ENCODE measurements around the gene HOXD3. TPM values are rescaled to one million over a fixed set of nuclear protein-coding genes. Genes with fewer than 3 reads are reported as not detected.

The HOXD3 gene
- total RNA-seq, 2 donors from 2014 or later = 3.8 to 9.5 TPM

DNA sequence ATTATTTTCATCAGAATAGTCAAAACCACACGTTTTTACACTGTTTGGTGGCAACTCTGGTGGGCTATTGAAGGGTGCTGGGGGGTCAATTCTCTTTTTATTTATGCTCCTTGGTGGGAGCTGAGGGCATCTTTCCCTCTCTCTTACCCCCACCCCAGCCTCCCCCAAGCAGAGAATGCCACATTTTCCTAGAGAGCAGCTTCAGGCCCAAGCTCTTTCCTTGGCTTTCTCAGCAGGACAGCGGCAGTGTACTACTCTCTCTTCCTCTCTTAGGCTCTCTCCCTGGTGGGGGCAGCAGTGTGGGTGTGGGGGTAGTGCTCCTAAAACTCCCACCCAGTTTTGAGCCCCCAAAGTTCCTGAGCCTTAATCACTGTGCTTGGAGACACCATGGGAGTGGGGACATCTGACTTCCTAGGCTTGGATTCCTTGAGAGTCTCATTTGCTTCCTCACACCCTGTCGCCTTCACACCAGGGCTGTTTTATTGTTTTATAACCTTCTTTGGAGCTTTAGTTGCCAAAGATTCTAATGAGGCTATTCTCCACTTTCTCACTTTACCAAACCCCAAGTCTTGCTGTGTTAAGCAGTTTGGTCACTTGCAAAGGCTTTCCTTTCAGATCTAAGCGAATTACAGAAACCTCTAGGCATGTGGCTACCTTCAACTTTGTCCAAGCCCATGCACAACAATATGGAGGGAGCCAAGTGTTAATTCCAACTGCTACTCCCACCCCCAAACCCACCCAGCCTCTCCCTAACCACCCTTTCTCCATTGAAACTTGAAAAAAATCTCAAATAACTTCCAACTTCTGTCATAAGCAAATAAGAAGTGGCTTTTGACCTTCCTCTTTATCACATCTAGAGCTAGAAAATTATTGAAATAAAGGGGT, 11.8 kb upstream of the HOXD3 start:
- ATAC-seq (peak; percentile 68), DNase-seq (peak in 1 of 2 donors; percentile 11)
- intact Hi-C loops (cut with DNase I, micrococcal nuclease) = loop anchor here (10.0 kb wide), 3 partner anchors 119 to 409 kb away; partner anchors contain the start of gene MTX2 (in 1 of the 2)

DNA sequence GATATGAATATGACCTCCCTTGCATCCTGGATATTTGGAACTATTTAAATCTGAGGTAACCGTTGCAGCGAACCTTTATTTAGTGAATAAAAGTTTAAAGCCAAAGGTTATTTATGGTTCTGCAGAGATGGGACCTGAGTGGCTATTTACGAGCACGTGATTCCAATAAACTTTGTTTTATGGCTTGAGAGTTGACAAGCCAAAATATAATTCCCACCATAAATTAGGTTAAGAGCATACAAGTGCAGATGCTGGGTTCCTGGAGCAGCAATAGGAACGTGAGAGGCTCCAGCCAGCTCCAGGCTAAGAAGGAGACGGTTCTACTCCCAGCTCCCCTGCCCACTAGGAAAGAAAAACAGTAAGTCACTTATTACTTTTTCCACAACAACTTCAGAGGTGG, 11.0 kb upstream of the HOXD3 start:
- ATAC-seq (peak; percentile 86), DNase-seq (peak in 1 of 2 donors; percentile 34)
- intact Hi-C loops (cut with DNase I, micrococcal nuclease) = loop anchor here (10.0 kb wide), 3 partner anchors 119 to 409 kb away; partner anchors contain the start of gene MTX2 (in 1 of the 2)

DNA sequence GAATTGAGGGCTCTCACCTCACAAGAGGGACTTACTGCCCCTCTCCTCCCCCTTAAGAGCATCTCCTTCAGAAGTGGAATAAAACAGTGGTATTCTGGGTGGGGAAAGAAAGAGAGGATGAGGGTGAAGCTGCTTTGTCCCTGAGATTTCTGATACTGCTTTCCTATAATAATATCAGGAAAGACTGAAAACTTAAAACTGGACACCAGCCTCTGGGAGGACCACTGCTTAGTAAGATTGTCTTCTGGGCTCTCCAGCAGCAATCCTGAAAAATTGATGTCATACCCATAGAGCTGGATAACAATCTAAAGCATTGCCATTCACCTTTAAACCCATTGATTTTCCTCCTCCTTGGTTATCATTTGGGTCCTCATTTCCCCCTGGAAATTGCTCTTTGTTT, 10.5 kb upstream of the HOXD3 start:
- intact Hi-C loops (cut with DNase I, micrococcal nuclease) = loop anchor here (10.0 kb wide), 3 partner anchors 118 to 408 kb away; partner anchors contain the start of gene MTX2 (in 1 of the 2)
- DNase-seq (no peak), ATAC-seq (no peak)

DNA sequence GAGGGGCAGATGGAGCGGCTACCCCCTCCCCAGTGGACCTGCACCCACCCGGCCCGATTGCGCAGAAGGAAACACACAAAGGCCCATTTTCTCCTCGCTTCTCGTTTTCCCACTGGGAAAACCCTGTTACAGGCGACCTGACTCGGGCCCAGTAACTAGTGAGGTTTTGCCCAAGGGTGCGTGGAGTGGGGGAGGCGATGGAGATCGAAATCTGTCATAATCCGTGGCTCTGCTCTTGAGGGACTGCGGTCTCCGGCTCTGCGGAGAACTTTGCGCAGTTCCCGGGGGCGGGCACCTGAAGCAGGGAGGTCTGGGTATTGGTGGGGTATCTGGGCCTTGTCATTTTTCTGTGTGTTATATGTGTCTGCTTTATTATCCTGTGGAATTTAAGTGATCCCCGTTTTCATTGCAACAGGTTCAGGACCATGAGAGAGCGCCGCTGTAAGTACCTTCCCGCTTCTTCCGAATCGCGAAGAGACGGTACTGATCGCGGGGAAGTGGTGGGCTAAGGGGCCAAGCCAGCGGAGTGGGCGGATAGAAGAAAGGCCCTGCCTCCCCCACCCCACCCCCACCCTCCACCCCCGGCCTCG, 9.8 kb upstream of the HOXD3 start:
- DNase-seq (no peak), ATAC-seq (no peak)
- intact Hi-C loops (cut with DNase I, micrococcal nuclease) = loop anchor here (10.0 kb wide), 3 partner anchors 117 to 407 kb away; partner anchors contain the start of gene MTX2 (in 1 of the 2)

DNA sequence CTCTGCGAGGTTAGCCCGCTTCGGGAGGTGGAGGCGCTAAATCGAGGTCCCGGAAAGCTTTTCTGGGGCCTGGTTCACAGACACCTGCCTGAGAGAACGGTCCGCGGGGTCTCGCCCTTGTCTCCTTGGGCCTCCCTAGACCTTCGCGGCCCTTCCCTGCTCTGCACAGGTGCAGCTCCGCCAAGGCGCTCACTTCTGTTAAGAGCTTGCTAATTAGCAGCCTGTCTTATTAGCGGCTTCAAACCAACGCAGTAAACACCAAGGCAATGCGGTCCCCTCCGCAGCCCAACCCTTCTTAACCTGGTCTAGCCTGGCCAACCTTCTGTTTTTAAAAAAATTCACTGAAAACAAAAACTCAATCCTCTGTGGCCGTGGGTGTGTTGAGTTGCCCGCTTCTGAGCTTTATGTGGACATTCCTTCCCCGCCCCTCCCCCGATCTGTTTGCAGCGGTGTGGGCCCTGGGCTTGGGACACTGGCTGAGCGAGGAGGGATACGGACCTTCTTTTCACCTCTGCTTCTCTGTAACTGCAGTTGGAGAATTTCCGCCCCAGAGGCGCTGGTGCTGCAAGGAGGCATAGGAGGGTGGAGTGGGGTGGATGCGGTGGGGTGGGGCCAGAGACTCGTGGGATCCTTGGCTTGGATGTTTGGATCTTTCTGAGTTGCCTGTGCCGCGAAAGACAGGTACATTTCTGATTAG, 9.2 kb upstream of the HOXD3 start:
- intact Hi-C loops (cut with DNase I, micrococcal nuclease) = loop anchor here (10.0 kb wide), 3 partner anchors 117 to 407 kb away; partner anchors contain the start of gene MTX2 (in 1 of the 2)
- ATAC-seq (no peak), DNase-seq (peak in 1 of 2 donors; percentile 45)

DNA sequence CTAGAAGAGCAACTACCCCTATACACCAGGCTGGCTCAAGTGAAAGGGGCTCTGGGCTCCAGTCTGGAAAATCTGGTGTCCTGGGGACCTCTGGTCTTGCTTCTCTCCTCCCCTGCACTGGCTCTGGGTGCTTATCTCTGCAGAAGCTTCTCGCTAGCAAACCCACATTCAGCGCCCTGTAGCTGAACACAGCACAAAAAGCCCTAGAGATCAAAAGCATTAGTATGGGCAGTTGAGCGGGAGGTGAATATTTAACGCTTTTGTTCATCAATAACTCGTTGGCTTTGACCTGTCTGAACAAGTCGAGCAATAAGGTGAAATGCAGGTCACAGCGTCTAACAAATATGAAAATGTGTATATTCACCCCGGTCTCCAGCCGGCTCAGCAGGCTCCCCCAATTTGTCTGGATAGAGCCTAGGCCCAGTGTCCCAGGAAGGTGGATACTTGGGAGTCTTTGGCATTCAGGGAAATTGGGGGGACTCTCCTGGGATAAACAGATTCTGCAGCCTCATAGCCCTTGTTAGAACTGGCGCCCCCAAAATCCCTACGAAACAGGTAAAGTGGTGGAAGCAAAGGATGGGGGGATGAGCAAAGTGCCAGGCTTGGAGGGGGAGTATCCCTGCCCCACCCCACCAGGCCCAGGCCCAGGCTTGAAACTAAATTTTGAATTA, 8.2 kb upstream of the HOXD3 start:
- no peak for ATAC-seq
- intact Hi-C loops (cut with DNase I, micrococcal nuclease) = loop anchor here (10.0 kb wide), 3 partner anchors 116 to 406 kb away; partner anchors contain the start of gene MTX2 (in 1 of the 2)
- DNase-seq = no peak

DNA sequence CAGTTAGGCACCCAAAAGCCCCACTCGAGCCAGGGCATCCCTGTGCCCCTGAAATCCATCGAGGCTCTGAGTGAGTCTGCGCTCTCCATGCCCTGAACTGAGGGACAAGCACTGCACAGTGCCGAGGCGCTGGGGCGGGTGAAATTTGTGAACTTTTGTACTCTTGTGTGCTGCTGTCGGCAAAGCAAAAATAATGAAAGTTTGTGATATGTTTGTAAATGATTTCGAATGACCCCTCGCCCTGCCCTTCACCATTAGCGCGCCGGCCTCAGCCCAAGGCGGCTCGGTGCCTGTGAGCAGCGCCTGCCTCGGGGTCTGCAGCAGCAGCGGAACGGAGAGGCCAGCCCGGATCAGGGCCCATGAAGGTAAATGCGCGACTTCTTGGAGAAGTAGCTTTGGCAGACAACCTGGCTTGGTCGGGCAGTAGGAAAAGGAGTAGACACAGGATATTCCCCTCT, 7.6 kb upstream of the HOXD3 start:
- DNase-seq (peak in 1 of 2 donors; percentile 8), ATAC-seq (no peak)
- intact Hi-C loops (cut with DNase I, micrococcal nuclease) = loop anchor here (10.0 kb wide), 3 partner anchors 115 to 405 kb away; partner anchors contain the start of gene MTX2 (in 1 of the 2)

DNA sequence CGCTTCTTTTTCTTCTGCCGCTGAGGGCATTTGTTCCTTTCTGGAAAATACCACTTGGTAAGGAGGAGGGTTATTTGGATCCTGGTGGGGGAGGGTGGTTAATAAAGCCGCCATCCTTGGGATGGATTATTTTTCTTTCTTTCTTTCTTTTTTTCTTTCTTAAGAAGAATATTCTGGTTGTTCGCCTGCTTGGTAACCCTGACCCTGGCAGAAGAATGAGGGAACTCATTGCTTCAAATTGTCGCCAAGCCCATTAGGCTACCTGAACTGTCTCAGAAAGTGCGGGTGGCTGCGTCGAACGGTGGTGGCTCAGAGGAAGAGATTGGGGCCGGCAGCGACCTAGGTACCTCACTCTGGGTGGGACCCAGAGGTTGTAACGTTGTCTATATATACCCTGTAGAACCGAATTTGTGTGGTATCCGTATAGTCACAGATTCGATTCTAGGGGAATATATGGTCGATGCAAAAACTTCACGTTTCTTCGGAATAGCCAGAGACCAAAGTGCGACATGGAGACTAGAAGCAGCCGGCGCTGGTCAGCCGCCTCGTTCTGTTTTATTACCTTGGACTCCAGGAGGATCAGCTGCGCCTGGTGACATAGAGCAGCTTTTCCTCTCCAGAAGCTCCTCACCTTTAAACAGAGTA, 7.0 kb upstream of the HOXD3 start:
- intact Hi-C loops (cut with DNase I, micrococcal nuclease) = loop anchor here (10.0 kb wide), 3 partner anchors 115 to 405 kb away; partner anchors contain the start of gene MTX2 (in 1 of the 2)
- DNase-seq = peak in 1 of 2 donors; percentile 19

DNA sequence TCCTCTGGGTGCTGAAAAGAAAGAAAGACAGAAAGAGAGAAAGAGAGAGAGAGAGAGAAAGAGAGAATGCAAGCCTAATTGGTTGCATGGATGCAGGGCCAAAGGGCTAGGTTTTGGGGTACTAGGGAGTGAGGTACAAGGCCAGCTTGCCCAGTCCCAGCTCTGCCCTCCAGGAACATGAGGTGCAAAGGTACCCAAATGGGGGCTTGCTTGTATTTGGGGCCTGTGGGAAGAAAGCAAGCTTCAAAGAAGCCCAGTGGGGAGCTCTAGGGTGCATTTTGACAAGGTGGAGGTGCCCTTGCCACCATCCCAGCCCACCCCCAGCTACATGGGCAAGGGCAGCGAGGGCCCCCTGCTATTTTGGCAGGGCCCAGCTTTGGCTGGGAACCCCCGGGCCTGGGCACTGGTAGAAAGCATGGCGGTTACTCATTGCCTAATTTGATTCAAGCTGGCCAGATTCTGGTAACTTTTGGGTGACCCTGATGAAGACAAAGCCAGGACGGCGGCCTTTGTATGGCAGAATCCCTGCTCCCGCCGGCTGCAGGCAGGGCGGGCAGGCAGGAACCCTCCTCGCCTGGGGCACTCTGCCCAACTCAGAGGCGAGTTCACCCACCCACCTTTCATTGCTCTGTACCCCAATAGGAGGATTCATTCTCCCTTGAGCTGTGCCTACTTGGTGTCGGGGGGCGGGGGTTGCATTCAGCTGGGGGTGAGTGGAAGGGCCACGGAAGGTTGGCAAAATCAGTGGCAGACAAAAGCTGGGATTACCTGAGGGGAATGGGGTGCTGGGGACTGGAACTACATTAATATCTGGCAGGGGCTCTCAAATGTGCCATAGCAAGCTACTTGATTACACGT, 6.3 kb upstream of the HOXD3 start:
- no peak for DNase-seq
- no peak for ATAC-seq
- intact Hi-C loops (cut with DNase I, micrococcal nuclease) = no loop called here

More for the DNA sequence above, 7.0 kb upstream of the HOXD3 start:
- ATAC-seq = no peak

DNA sequence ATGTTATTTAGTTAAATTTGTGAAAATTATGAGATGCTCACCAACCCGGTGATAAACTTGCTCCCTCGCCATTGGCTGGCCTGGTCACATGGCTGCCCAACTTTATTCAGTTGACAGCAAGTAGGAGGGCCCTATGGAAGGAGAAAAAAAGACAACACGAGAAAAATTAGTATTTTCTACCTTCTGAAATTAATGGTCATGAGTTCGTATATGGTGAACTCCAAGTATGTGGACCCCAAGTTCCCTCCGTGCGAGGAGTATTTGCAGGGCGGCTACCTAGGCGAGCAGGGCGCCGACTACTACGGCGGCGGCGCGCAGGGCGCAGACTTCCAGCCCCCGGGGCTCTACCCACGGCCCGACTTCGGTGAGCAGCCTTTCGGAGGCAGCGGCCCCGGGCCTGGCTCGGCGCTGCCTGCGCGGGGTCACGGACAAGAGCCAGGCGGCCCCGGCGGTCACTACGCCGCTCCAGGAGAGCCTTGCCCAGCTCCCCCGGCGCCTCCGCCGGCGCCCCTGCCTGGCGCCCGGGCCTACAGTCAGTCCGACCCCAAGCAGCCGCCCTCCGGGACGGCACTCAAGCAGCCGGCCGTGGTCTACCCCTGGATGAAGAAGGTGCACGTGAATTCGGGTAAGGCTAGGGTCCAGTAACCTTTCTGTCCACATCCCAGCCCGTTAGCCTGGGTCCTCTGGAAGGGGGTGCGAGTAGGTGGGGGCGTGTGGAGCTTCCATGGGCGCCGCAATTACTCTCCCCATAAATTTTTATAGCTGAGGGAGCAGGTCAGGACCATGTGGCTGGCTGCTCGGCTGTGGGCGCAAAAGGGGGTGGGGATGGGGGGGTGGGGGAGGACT, 5.4 kb upstream of the HOXD3 start, which contains the start of gene HOXD4:
Gene HOXD4 (plus strand): TSS at position 109 of the 846 bp plus-strand sequence. CDS start 84 bp downstream, at position 193.
- ATAC-seq (no peak), DNase-seq (no peak)
- intact Hi-C loops (cut with DNase I, micrococcal nuclease) = no loop called here

DNA sequence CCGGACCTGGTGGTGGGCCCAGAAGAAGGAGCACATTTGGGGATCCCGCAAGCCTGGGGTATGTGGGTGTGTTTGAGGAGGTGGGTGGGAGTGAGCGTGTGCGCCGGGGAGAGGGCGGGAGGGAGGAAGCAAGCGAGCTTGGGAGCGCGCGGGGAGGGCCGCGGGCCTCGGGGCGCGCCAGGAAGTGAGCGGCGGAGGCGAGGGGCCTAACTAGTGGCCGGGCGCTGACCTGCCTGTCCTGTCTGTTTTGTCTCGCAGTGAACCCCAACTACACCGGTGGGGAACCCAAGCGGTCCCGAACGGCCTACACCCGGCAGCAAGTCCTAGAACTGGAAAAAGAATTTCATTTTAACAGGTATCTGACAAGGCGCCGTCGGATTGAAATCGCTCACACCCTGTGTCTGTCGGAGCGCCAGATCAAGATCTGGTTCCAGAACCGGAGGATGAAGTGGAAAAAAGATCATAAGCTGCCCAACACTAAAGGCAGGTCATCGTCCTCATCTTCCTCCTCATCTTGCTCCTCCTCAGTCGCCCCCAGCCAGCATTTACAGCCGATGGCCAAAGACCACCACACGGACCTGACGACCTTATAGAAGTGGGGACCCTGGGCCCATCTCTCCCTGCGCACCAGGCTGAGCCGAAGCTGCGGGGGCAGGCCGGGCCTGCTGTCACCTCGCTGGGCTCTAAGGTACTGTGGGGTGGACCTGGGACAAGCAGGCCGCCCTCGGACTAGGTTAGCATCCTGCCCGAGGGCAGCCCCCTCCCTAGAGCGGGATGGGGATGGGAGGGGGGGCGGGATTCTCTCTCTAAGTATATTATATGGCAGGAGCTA, 4.5 kb upstream of the HOXD3 start:
- no peak for ATAC-seq
- peak in 1 of 2 donors; percentile 20 for DNase-seq
- intact Hi-C loops (cut with DNase I, micrococcal nuclease) = no loop called here

DNA sequence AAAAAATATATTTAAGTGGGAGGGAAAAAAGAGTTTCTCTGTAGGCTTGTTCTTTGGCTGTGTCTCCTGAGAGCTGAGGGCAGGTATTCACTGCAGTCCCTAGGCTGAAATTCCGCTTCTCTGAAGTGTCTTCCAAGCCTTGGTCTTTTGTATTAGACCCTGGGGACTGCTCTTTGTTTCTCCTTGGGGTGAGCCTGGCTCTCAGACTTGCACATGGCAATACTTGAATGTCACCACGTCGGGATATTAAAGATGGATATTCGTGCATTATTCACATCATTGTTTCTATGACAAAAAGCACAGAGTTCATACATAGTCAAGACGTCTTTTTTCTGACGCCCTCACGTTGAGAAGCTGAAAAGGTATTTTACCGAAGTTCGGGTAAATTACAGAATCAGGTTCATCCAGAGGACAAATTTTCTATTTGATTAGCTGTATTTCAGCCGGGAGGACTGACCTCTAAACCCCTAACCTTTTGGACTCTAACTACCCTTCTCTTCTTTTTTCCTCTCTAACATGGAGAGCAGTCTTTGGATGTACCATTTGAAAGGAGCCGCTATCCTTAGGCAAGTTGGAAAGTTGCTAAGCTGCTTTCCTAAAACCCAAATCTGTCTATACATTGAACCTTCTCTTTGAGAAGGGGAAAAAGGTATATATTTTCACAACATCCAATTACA, 2.4 kb upstream of the HOXD3 start:
- intact Hi-C loops (cut with DNase I, micrococcal nuclease) = no loop called here
- DNase-seq (no peak), ATAC-seq (no peak)

DNA sequence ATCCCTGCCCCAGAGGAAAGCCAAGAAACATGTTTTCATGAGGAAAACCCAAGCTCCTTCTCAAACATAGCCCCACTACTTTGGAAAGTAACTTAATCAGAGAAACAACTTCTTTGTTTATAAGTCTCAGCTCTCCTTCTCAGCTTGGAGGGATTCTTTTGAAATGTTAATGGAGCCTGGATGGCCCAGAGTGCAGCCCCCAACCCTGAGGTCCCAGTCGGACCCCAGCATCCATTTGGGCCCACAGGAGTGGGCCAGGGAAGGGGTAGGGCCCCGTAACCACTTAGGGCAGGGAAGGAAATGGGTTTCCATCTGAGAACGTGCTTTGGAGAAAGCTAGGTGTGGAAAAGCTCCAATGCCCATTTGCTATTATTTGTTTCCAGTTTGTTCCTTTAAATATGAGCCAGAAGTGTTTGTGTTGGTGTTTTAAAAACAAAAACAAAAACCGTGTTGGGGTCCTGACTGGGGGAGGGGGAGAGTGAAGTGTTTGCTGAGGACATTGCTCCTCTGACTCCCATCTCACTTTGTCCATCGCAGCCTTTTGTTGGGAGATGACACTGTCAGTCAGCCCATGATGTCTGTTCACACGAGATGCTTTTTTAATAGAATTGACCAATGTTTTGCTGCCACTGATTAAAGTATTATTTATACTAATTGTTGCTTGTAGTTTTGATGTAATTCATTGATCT, 1.6 kb upstream of the HOXD3 start:
- DNase-seq = no peak
- no peak for ATAC-seq
- intact Hi-C loops (cut with DNase I, micrococcal nuclease) = no loop called here

DNA sequence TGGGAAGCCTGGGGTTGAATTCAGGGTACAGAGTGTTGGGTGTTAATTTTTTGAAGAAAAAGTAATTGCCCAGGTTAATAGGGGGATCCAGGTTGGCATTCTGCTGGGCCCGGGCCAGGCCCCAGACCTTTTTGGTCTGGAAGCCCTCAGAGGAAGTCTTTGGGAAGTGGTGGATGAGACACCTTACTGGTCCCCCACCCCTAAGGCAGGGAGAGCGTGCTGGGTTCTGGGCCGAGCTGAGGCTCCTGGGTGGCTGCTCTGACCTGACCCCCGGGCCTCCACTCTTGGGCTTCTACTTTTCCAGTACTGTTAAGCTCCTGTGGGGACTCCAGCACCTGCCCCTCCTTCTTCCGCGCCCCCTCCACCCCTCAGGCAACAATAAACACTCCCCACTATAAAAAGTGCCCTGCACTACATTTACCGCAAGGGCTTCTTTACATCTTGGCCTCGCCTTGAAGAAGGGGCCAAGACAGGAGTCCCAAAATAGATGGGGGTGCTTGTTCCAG, 753 bp upstream of the HOXD3 start:
- intact Hi-C loops (cut with DNase I, micrococcal nuclease) = no loop called here
- ATAC-seq (no peak), DNase-seq (no peak)

All from left colon (tissue), 2 donors.